PFSK-1 (cell line): ENCODE measurements around the gene NCF4.

ENCODE experiments used
- FOXP2 ChIP-seq: optimal IDR thresholded peaks from 2 replicates; pipeline ENCODE3; 2011; ENCODE audit warnings: borderline replicate concordance, control low read depth, inconsistent platforms; ENCODE audit not compliant: insufficient read depth; ENCODE audit errors: extremely low read length, extremely low read depth
- POLR2AphosphoS5 ChIP-seq: IDR thresholded peaks from 2 replicates; pipeline ENCODE4 v1.6.1; 2012; ENCODE audit warnings: low read depth, mild to moderate bottlenecking, control low read depth, low read length, moderate library complexity
- REST ChIP-seq, 2 experiments: IDR thresholded peaks; 2 replicates each; pipeline versions ENCODE4 v1.6.1 to v1.8.0; 2011 to 2012; ENCODE audit warnings: low read depth in 2 of 2, low read length in 2 of 2, control low read depth in 1 of 2, inconsistent platforms in 1 of 2, mild to moderate bottlenecking in 1 of 2, moderate library complexity in 1 of 2; ENCODE audit not compliant: insufficient read depth in 1 of 2
- SIN3A ChIP-seq: IDR thresholded peaks from 2 replicates; pipeline ENCODE4 v1.6.1; 2012; ENCODE audit warnings: mild to moderate bottlenecking, low read length, moderate library complexity, borderline replicate concordance; ENCODE audit not compliant: insufficient read depth
- TAF1 ChIP-seq: IDR thresholded peaks from 2 replicates; pipeline ENCODE4 v1.6.1; 2012; ENCODE audit warnings: low read length, control low read depth, borderline replicate concordance; ENCODE audit not compliant: insufficient read depth

Gene NCF4

GRCh38 chr22:36833073-36833472 is 27.7 kb upstream of the NCF4 start:
- no peak for TF ChIP-seq SIN3A
- no peak for TF ChIP-seq REST (IDR thresholded peaks at IDR 0.05; ENCODE audit: insufficient read depth in 1 of 2, low read depth in 2 of 2, low read length in 2 of 2)
- no peak for TF ChIP-seq POLR2AphosphoS5
- TF ChIP-seq TAF1, result no peak
- TF ChIP-seq FOXP2, result no peak

GRCh38 chr22:36835903-36836302 is 24.9 kb upstream of the NCF4 start:
- TF ChIP-seq TAF1 (no peak), REST (IDR thresholded peaks at IDR 0.05; ENCODE audit: insufficient read depth in 1 of 2, low read depth in 2 of 2, low read length in 2 of 2) (no peak)

GRCh38 chr22:36838119-36839030 is 22.4 kb upstream of the NCF4 start:
- no peak for TF ChIP-seq POLR2AphosphoS5
- TF ChIP-seq REST (IDR thresholded peaks at IDR 0.05; ENCODE audit: insufficient read depth in 1 of 2, low read depth in 2 of 2, low read length in 2 of 2), result no peak
- TF ChIP-seq FOXP2, result no peak
- no peak for TF ChIP-seq TAF1
- no peak for TF ChIP-seq SIN3A

- TF ChIP-seq FOXP2 (no peak), TAF1 (no peak), REST (IDR thresholded peaks at IDR 0.05; ENCODE audit: insufficient read depth in 1 of 2, low read depth in 2 of 2, low read length in 2 of 2) (no peak), POLR2AphosphoS5 (no peak), SIN3A (no peak)
Measured at GRCh38 chr22:36839356-36840073, 21.3 kb upstream of the NCF4 start.
